Measurements from ENCODE around the gene SH3RF3.

Gene SH3RF3

GRCh38 chr2:109418716-109419115 is 289.7 kb downstream of the SH3RF3 start:
- H3K27ac ChIP-seq, result no peak overlapping the region
- no peaks in the 10 kb centered on the region for H3K9me3 ChIP-seq
- no peaks in the 10 kb centered on the region for H4K20me1 ChIP-seq
- H3K36me3 ChIP-seq, result peaks cover 25% of the 10 kb centered on the region
- TF ChIP-seq Cebpa-rat (IDR thresholded peaks at IDR 0.05), result no peak
- H3K27me3 ChIP-seq, result no peaks in the 10 kb centered on the region
- H3K4me2 ChIP-seq, result no peak overlapping the region
- peaks cover 66% of the 10 kb centered on the region for H3K4me1 ChIP-seq
- no peak overlapping the region for H3K4me3 ChIP-seq
- no peak overlapping the region for H3K9ac ChIP-seq

- Histone ChIP-seq H3K4me3 (no peak overlapping the region), H3K4me2 (peak overlapping the region; percentile 12; the same call in 1 of the 2 replicates), H3K9me3 (no peaks in the 10 kb centered on the region), H3K36me3 (peaks cover 29% of the 10 kb centered on the region), H3K9ac (no peak overlapping the region), H3K27ac (no peak overlapping the region), H4K20me1 (no peaks in the 10 kb centered on the region), H3K27me3 (no peaks in the 10 kb centered on the region), H3K4me1 (peaks cover 69% of the 10 kb centered on the region)
- TF ChIP-seq Cebpa-rat (IDR thresholded peaks at IDR 0.05), result no peak
Observed at GRCh38 chr2:109419171-109419756, 290.3 kb downstream of the SH3RF3 start.

GRCh38 chr2:109419960-109420370 is 291.0 kb downstream of the SH3RF3 start:
- Histone ChIP-seq H3K27ac (no peak overlapping the region), H4K20me1 (no peaks in the 10 kb centered on the region), H3K4me3 (no peak overlapping the region), H3K4me2 (peak overlapping the region; percentile 12; the same call in 1 of the 2 replicates), H3K4me1 (peaks cover 62% of the 10 kb centered on the region), H3K27me3 (no peaks in the 10 kb centered on the region), H3K36me3 (peaks cover 29% of the 10 kb centered on the region), H3K9ac (no peak overlapping the region), H3K9me3 (peaks cover under 1% of the 10 kb centered on the region)
- no peak for TF ChIP-seq Cebpa-rat (IDR thresholded peaks at IDR 0.05)

DNA sequence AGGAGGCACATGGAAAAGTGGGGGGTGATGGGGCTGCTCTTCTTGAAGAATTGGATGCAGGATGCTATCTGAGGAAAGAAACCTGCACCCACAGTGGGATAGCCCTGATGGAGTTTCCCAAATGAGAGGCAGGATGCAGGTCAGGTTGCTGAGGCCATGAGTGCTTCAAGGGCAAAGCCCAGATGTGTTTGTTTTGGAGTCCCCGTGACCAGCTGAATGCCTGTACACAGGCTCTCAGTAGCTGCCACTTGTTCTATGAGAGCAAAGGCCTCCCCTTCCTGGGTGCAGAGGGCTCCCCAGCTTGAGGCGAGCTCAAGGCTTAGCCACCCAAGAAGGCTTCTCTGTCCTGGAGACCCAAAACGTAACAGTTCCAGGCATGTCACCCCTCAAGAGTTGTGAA is 292.1 kb downstream of the SH3RF3 start:
- Histone ChIP-seq H3K36me3 (peaks cover 38% of the 10 kb centered on the region), H4K20me1 (no peaks in the 10 kb centered on the region), H3K4me3 (no peak overlapping the region), H3K27me3 (no peaks in the 10 kb centered on the region), H3K4me1 (peaks cover 51% of the 10 kb centered on the region), H3K4me2 (peak overlapping the region; percentile 43), H3K9me3 (peaks cover 9% of the 10 kb centered on the region), H3K27ac (0 out of 2 replicates have a peak overlapping the region, but pooled peaks have one; percentile 4), H3K9ac (no peak overlapping the region)
- TF ChIP-seq Cebpa-rat (IDR thresholded peaks at IDR 0.05), result no peak

- Histone ChIP-seq H3K4me1 (peaks cover 50% of the 10 kb centered on the region), H3K27me3 (no peaks in the 10 kb centered on the region), H3K4me3 (no peak overlapping the region), H3K9me3 (peaks cover 9% of the 10 kb centered on the region), H3K36me3 (peaks cover 39% of the 10 kb centered on the region), H3K27ac (0 out of 2 replicates have a peak overlapping the region, but pooled peaks have one; percentile 4), H3K4me2 (peak overlapping the region; percentile 43), H3K9ac (no peak overlapping the region), H4K20me1 (no peaks in the 10 kb centered on the region)
- no peak for TF ChIP-seq Cebpa-rat (IDR thresholded peaks at IDR 0.05)
Observed at GRCh38 chr2:109421642-109422041, 292.6 kb downstream of the SH3RF3 start.

GRCh38 chr2:109422071-109422757 is 293.2 kb downstream of the SH3RF3 start:
- peaks cover 43% of the 10 kb centered on the region for H3K36me3 ChIP-seq
- H3K9me3 ChIP-seq, result peaks cover 9% of the 10 kb centered on the region
- H3K4me2 ChIP-seq, result peak overlapping the region; percentile 43
- H3K4me3 ChIP-seq, result no peak overlapping the region
- no peak for TF ChIP-seq Cebpa-rat (IDR thresholded peaks at IDR 0.05)
- no peak overlapping the region for H3K9ac ChIP-seq
- H4K20me1 ChIP-seq, result no peaks in the 10 kb centered on the region
- no peak overlapping the region for H3K27ac ChIP-seq
- H3K4me1 ChIP-seq, result peaks cover 50% of the 10 kb centered on the region
- H3K27me3 ChIP-seq, result no peaks in the 10 kb centered on the region

GRCh38 chr2:109422758-109423500 is 293.9 kb downstream of the SH3RF3 start:
- Histone ChIP-seq H3K4me2 (peak overlapping the region; percentile 20; the same call in 1 of the 2 replicates), H3K9ac (no peak overlapping the region), H3K9me3 (peaks cover 9% of the 10 kb centered on the region), H3K4me1 (peaks cover 50% of the 10 kb centered on the region), H3K27me3 (no peaks in the 10 kb centered on the region), H3K36me3 (peaks cover 50% of the 10 kb centered on the region), H3K27ac (no peak overlapping the region), H4K20me1 (no peaks in the 10 kb centered on the region), H3K4me3 (no peak overlapping the region)
- no peak for TF ChIP-seq Cebpa-rat (IDR thresholded peaks at IDR 0.05)

GRCh38 chr2:109423556-109424359 is 294.8 kb downstream of the SH3RF3 start:
- peaks cover 50% of the 10 kb centered on the region for H3K36me3 ChIP-seq
- H4K20me1 ChIP-seq, result no peaks in the 10 kb centered on the region
- no peak overlapping the region for H3K9ac ChIP-seq
- peak overlapping the region; percentile 20; the same call in 1 of the 2 replicates for H3K4me2 ChIP-seq
- no peaks in the 10 kb centered on the region for H3K27me3 ChIP-seq
- H3K9me3 ChIP-seq, result peaks cover 9% of the 10 kb centered on the region
- H3K4me3 ChIP-seq, result no peak overlapping the region
- TF ChIP-seq Cebpa-rat (IDR thresholded peaks at IDR 0.05), result no peak
- H3K4me1 ChIP-seq, result peaks cover 50% of the 10 kb centered on the region
- H3K27ac ChIP-seq, result 0 out of 2 replicates have a peak overlapping the region, but pooled peaks have one; percentile 15

GRCh38 chr2:109425411-109425810 is 296.4 kb downstream of the SH3RF3 start:
- Histone ChIP-seq H3K4me1 (peaks cover 39% of the 10 kb centered on the region), H3K36me3 (peaks cover 47% of the 10 kb centered on the region), H3K9ac (no peak overlapping the region), H3K4me3 (no peak overlapping the region), H3K4me2 (no peak overlapping the region), H3K27me3 (no peaks in the 10 kb centered on the region), H3K27ac (no peak overlapping the region), H3K9me3 (peaks cover 9% of the 10 kb centered on the region), H4K20me1 (no peaks in the 10 kb centered on the region)
- no peak for TF ChIP-seq Cebpa-rat (IDR thresholded peaks at IDR 0.05)

Data from BLaER1 (cell line).